ENCODE results near the gene FHAD1.
"Not testable (repeated sequence)": the region's sequence is repeated elsewhere in the genome, so short reads cannot be mapped to it uniquely, and the experiment has no call there.

The FHAD1 gene

DNA sequence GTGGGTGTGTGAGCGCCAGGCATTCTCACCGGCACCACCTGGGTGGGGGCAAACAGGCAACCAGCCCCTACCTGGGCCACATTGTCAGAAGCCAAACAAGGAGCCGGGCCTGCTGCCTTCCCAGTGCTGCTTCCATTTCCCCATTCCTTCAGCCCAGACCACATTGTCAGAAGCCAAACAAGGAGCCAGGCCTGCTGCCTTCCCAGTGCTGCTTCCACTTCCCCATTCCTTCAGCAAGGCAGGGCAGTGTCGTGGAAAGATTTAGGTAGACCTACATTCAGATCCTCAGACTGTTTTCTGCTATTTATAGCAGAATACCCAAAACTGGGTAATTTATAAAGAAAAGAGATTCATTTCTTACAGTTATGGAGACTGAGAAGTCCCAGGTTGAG, 115.7 kb downstream of the FHAD1 start:
- DNase-seq (ENCODE audit: low read depth in 4 of 4, low spot score in 1 of 4): no peak

DNA sequence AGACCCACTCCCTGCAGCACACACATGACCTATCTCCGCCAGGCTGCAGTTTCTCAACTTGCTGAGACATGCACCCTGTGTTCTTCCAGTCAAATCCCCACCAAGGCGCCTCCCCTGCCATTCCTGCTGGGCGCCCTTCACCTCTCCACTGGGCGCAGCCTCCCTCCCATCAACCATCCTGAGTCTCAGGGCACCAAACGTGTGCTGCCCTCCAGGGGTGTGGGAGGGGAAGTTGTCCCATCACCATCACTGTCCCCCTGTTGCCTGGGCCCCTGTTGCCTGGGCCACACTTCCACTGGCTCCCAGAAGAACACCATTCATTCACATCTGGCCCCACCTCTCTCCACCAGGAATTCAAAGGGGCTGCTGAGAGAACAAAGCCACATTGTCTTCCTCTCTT, 117.7 kb downstream of the FHAD1 start:
- DNase-seq (ENCODE audit: low read depth in 4 of 4, low spot score in 1 of 4): no peak

DNA sequence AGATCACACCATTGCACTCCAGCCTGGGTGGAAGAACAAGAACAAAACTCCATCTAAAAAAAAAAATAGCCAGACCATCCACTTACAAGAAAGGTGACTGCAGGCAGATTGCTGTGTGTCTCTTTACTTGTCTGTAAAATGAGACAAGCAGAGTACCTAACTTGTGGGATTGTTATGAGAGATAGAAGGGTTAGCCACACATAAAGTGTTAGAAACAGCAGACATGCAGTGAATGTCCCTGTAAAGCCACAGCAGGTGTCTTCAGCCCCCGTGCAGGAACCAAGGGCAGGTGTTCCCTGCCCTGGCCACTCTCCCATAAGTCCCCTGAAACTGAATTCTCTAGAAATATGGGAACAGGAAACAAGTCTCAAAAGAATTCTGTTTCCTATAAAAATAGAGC, 121.9 kb downstream of the FHAD1 start:
- no peak for DNase-seq (ENCODE audit: low read depth in 4 of 4, low spot score in 1 of 4)

DNA sequence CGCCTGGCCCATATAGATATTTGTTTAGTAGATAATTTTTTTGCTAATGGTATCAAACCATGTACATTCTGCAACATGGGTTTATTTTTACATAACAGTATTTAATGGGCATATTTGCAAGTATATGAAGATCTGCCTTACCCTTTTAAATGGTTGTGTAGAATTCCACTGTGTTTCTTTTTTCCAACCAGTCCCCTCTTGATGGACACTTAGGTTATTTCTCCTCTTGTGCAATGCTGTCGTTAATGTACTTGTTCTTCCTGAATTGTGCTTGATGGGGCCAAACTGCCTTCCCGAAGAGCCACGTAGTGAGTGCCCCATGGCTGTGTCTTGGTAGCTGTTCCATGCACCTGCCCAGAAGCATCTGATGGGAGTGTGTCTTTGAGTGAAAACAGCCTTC, 123.2 kb downstream of the FHAD1 start:
- DNase-seq (ENCODE audit: low read depth in 4 of 4, low spot score in 1 of 4): no peak

DNA sequence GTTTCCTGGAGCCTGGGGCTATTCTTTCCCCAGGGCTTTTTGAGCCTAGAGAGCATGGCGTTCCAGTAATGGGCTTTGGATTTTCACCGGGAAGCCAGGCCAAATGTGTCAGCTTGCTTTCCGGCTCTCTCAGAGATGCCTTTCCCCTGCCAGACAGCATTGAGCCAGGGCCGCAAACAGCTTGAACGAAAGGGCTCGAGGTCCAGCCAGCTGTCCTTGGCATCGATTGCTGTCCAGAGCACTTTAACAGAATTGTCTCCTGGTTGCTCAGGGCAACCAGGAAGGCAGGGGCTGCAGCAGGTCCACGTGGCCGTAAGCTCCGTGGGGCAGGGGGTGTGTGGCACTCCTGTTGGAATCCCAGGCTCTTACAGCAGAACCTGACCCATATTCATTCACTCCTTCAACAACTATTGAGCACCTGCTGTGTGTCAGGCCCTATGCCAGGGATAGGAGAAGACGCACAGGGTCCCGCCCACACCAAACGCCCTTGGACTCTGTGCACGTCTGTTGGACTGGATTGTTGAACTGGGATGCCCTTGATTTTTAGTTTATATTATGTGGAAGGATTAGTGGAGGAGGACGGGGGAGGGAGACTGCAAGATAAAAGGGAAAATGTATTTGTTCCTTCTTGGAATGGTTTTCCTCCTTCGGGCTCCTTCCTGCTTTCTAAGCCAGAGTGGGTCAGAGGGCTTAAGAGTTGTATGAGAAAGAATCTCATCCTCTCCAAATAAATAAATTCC, 123.9 kb downstream of the FHAD1 start:
- no peak for DNase-seq (ENCODE audit: low read depth in 4 of 4, low spot score in 1 of 4)

DNA sequence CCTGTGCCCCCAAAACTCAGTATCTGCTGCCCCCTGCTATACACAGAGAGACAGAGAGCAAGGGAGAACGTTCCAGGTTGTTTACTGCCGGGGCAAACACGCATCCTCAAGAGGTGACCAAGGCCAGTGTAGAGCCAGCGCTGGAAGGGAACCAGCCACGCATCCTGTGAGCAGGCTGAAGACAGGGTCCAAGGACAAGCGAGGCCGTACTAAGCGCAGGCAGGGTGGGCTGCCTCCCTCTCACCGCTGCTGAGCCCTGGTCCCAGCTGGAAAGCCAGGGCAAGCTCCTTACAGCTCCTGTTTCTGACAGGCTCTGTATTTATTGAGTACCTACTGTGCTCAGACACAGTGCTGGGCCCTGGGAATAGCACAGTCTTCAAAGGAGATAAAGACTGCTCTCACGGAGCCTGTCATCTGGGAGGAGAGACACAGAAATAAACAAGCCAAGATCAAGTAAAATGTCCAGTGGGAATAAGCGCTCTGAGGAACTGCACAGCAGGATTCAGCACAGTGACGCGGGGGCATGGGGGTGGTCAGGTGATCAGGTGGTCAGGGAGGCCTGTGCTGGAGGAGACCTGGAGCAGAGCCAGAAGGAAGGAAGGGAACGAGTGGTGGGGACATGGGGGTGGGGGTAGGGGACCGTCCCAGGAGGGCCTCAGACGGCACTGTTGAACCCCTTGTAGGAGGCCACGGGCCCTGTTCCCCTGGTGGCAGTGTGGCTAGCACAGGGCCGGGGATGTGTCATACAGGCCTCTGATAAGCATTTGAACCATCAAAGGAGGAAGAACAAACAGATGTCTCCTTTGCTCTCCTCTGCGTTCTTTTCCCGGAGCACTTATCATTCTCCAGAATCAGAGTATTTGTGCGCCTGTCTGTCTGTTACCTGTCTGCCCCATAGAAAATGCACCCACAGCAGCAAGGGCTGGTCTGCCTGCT, 124.9 kb downstream of the FHAD1 start:
- no peak for DNase-seq (ENCODE audit: low read depth in 4 of 4, low spot score in 1 of 4)

DNA sequence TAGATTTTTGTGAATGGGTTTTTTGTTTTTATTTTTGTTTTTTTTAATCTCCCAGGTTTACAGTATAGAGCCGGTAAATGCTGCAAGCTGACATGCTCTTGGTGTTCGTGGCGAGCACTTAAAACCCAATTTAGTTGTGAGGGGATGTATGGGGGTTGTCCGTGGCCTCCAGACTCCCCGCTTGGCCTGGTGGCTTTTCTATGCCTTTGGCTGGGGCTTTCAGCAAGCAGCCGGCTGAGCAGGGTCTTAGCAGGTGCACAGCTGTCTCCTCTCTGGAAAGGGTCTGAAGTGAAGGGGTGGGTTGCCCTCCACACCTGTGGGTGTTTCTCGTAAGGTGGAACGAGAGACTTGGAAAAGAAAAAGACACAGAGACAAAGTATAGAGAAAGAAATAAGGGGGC, 131.7 kb downstream of the FHAD1 start:
- no peak for DNase-seq (ENCODE audit: low read depth in 4 of 4, low spot score in 1 of 4)

DNA sequence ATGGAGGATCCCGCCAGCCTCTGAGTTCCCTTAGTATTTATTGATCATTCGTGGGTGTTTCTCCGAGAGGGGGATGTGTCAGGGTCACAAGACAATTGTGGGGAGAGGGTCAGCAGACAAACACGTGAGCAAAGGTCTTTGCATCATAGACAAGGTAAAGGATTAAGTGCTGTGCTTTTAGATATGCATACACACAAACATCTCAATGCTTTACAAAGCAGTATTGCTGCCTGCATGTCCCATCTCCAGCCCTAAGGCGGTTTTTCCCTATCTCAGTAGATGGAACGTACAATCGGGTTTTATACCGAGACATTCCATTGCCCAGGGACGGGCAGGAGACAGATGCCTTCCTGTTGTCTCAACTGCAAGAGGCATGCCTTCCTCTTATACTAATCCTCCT, 132.1 kb downstream of the FHAD1 start:
- DNase-seq (ENCODE audit: low read depth in 4 of 4, low spot score in 1 of 4): not testable (repeated sequence)

DNA sequence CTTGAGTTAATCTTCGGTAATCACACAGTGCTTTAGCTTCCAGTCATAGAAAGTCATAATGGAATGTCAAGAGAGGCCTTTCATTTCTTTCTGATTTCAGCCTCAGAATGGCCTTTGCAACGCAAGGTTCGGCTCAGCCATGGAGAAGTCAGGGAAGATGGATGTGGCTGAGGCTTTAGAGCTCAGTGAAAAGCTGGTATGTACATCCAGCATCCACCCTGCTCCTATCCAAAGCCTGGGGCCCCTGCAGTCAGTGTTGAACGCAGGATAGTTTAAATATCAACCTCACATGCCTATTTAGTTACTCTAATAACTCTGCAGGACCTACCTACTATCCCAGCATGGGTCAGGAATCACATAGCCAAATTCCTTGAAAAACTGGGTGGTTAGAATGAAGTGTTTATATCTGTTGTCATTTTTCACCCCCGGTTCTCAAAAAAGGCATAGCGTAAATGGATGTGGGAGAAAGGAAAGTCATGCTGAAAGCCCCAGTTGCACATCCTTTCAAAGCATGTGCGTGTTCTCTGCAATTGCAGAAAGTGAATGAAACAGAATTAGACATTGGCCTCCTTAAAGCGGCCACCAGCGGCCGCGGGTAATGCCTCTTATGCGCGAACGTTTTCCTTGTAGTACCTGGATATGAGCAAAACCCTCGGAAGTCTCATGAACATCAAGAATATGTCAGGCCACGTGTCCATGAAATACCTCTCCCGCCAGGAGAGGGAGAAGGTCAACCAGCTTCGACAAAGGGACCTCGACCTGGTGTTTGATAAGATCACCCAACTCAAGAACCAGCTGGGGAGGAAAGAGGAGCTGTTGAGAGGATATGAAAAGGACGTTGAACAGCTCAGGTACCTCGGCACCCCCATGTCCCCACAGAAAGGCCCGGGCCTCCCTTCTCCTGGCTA, 133.8 kb downstream of the FHAD1 start:
- DNase-seq (ENCODE audit: low read depth in 4 of 4, low spot score in 1 of 4): no peak

DNA sequence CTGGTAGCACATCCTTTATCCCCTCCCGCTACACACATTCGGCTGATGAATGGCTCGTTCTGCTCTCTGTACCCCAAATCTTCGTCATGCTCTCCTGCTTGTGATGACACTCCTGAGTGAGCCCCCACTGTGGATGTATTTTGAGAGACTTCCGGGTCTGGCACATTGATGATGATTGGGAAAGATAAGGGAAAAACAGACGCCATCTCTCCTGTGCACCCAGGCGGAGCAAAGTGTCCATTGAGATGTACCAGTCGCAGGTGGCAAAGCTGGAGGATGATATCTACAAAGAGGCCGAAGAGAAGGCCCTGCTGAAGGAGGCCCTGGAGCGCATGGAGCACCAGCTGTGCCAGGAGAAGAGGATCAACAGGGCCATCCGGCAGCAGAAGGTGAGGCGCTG, 134.8 kb downstream of the FHAD1 start:
- no peak for DNase-seq (ENCODE audit: low read depth in 4 of 4, low spot score in 1 of 4)

DNA sequence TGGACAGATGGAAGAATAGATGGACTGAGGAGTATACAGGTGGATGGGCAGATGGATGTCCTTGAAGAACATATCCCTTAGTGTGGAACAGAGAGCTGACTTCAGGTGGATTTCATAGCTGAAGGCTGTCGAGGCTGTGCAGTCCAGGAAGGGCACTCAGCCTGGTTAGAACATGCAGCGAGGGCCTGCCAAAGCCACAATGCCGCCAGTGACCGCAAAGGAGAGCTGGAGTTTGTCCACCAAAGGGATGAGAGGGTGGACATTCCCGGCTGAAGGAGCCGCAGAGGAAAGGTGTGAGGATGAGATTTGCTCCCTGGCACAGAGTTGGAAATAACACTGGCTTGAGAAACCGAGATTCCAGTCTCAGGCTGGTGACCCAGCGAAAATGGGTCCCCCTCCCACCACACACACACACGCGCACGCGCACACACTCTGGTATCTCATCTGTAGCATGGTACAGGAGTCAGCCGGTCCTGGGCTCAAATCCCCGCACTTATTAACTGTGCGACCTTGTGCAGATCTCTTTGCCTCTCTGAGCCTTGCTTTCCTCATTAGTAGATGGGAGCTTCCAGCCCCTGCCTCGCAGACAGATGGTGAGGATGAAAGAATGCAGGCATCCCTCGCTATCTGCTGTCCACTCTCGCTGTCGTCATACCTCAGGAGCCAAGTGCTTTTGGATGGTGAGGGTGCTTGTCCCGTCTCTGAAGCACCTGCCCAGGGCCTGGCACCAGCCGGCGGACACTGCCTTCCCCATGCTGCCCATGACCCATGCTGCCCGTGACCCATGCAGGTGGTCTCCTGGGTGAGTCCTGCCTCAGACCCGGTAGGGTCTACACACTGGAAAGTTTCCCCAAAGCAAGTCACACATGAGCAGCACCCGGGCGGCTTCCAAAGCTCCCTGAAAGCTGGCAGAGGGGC, 135.8 kb downstream of the FHAD1 start:
- no peak for DNase-seq (ENCODE audit: low read depth in 4 of 4, low spot score in 1 of 4)

DNA sequence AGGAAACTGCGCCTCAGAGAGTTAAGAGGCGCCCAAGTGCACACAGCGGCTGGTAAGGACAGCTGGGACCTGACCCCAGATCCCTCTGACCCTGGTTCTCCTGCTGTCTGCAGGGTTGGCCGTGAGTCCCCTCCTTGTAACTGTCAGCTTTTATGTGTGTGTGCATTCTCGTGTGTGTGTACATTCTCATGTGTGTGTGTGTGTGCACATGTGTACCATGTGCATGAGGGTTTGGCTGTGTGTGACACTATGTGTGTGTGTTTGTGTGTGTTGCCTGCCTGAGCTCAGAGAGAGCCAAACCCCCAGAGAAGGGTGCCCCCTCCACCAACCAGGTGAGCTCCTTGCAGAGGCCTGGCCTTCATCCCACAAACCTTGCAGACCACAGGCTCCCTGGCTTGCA, 136.8 kb downstream of the FHAD1 start:
- DNase-seq (ENCODE audit: low read depth in 4 of 4, low spot score in 1 of 4): no peak

DNA sequence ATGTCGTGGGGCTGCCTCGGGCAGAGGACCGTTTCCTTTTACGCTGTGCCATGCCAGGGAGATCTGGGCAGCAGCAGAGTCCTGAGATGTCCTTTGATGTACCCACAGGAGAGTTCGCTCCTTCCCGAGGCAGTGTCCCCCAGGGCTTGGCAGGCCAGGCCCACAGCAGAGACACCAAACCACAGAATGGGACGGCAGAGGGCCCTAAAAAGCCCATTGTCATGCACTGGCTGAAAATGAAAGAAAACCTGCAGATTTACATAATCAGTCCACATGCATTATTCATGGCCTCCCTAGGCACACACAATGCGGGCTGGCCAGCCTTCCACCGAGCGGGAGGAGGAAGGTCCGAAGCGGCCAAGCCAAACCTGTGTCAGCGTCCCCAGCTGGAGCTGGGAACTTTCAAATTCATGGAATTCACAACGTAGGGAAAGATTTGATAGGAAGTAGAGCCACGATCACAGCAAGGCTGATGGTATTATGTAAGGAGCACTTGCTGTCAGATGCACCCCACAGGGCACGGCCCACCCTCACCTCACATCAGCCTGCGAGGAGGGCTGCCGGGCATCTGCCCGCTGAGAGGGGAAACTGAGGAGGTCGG, 137.4 kb downstream of the FHAD1 start:
- DNase-seq (ENCODE audit: low read depth in 4 of 4, low spot score in 1 of 4): no peak

DNA sequence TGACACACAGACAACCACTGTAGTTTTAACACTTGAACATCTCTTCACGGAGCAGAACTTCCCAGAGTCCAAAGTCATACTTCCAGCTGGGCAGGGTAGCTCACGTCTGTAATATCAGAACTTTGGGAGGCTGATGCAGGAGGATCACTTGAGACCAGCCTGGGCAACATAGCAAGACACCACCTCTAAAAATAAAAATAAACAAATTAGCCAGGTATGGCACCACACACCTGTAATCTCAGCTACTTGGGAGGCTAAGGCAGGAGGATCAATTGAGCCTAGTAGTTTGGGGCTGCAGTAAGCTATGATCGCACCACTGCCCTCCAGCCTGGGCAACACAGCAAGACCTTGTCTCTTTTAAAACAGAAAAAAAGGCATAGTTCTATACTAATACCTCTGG, 138.4 kb downstream of the FHAD1 start:
- no peak for DNase-seq (ENCODE audit: low read depth in 4 of 4, low spot score in 1 of 4)

DNA sequence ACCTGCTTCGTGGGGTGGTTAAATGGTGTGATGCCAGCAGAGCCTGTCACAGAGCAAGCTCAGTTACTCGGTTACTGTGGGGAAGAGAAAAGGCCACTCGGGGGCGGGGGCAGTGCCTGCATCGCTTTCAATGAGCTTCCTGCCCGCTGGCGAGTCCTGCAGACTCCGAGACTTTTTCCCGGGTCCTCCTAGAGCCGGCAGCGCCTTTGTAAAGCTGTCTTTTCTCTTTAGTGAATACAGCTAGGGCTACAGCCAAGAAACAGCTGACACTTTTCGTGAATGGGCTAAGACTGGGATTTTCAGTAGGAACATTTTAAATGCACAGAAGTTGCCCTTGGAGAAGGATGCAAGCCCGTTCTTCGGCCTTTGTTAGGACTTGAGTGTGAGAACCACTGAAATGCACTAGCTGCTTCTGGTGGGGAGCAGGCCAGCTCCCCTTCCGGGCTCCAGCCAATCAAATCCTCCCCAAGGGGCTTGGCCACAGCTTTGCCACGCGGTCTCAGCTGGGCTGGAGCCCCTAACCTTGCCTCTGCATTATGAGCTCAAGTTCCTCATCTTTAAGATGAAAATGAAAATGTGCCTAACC, 139.2 kb downstream of the FHAD1 start:
- DNase-seq (ENCODE audit: low read depth in 4 of 4, low spot score in 1 of 4): no peak

DNA sequence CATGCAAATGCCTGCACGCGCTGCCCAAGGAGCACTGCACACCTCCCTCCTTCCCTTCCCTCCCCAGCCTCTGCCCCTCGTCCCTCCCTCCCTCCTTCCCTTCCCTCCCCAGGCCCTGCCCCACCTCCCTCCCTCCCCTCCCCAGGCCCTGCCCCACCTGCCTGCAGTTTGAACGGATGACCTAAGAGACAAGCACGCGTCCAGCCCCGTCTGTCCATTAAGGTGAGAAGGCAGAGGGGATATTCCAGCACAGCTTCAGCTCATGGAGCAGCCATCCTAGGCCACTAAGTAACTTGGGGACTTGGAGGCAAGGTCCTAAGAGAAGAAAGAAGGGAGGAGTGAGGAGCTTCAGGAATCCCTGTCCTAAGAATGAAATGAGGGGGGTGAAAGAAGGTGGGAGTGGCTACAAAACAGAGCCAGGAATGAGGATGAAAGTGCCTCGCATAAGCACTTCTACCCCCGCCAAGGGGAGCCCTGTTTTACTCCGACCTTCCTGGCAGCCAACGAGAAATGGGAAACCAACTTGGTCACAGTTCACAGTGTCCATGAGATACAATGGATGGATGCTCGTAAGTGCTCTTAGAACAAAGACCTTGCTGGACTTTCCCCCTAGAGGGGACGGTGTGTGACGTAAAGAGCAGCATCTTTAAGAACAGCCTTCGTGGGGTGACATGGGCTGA, 141.3 kb downstream of the FHAD1 start:
- no peak for DNase-seq (ENCODE audit: low read depth in 4 of 4, low spot score in 1 of 4)

DNA sequence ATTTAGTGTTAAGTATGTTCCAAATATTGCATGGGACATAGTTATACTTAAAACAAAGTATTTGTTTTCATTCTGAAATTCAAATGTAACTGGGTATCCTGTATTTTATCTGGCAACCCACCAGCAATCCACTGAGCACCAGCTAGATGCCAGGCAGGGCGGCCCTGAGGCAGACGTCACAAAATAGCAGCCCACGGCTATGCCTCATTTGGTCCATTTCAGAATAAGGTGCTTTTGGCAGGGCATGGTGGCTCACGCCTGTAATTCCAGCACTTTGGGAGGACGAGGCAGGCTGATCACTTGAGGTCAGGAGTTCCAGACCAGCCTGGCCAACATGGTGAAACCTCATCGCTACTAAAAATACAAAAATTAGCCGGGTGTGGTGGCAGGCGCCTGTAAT, 142.8 kb downstream of the FHAD1 start:
- not testable (repeated sequence) for DNase-seq (ENCODE audit: low read depth in 4 of 4, low spot score in 1 of 4)

DNA sequence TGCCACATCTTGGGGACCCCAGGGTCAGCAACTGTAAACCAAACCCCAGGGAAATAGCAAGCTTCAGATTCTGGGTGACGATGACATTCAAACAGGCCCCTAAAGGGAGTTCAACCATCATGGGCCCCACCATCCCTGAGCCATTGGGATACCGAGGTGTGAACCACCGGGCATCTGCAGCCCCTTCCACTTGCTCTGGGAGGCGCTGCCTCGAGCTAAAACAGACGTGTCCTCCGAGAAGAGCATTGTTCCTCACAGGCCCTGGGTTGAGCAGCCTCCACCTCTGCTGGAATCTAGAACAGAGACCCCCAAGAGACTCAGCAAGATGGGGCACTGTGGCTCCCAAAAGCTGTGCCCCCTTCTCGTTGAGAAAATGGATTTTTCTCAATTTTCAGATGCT, 143.6 kb downstream of the FHAD1 start:
- DNase-seq (ENCODE audit: low read depth in 4 of 4, low spot score in 1 of 4): no peak

DNA sequence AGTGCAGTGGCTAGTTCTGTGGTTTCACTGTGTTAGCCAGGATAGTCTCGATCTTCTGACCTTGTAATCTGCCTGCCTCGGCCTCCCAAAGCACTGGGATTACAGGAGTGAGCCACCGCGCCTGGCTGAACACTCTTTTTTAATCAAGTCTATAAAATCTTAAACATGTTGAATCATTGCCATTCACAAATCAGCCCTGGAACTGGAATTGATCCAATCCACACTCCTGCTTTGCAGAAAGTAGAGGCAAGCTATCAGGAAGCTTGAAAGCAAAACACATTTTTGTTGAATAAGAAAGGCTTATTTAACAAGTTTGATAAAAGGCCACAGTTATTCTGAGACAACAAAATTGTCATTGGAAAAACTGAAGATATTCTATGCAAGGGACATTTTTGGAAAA, 144.3 kb downstream of the FHAD1 start:
- DNase-seq (ENCODE audit: low read depth in 4 of 4, low spot score in 1 of 4): no peak
